Neural crest cell (in vitro differentiated cells): ENCODE measurements around the gene AFF2. TPM values are rescaled to one million over a fixed set of nuclear protein-coding genes. Genes with fewer than 3 reads are reported as not detected.

Experiments used
- DNase-seq: peaks from one replicate; pipeline ENCODE4 v3.0.0; 2021; ENCODE audit warnings: low read depth, mixed read lengths, low spot score
- H3K27ac Mint-ChIP-seq: one replicate; pipeline ENCODE4 v1.8.0; 2021; ENCODE audit warnings: mild to moderate bottlenecking, mixed read lengths; ENCODE audit not compliant: unreplicated experiment
- H3K27me3 Mint-ChIP-seq: 2 replicates; pipeline ENCODE4 v1.8.0; 2021; ENCODE audit warnings: low read depth, mild to moderate bottlenecking, mixed read lengths
- H3K36me3 Mint-ChIP-seq: 2 replicates; pipeline ENCODE4 v1.8.0; 2021; ENCODE audit warnings: low read depth, mild to moderate bottlenecking, mixed read lengths
- H3K4me1 Mint-ChIP-seq: 2 replicates; pipeline ENCODE4 v1.8.0; 2021; ENCODE audit warnings: mixed read lengths
- H3K4me3 Mint-ChIP-seq: one replicate; pipeline ENCODE4 v1.8.0; 2021; ENCODE audit warnings: mild to moderate bottlenecking, mixed read lengths
- H3K9me3 Mint-ChIP-seq: 2 replicates; pipeline ENCODE4 v1.8.0; 2021; ENCODE audit warnings: mixed read lengths
- CTCF ChIP-seq: fragments of 200-600 bp; sonication (generic); conservative IDR thresholded peaks from 2 replicates; pipeline ENCODE4 v1.5.0; 2021; ENCODE audit warnings: antibody characterized with exemption, mild to moderate bottlenecking
- total RNA-seq: library from RNA; stranded (reverse); gene quantifications from 2 replicates; pipeline ENCODE4 v1.2.1, GENCODE V29; 2021

The AFF2 gene
- total RNA-seq, 1 donor from 2014 or later, result 15.4 TPM

GRCh38 chrX:148813422-148813821, 313.0 kb downstream of the AFF2 start:
- peaks cover 3% of the 10 kb centered on the region for H3K36me3 Mint-ChIP-seq
- TF ChIP-seq CTCF, result no peak
- DNase-seq, result no peak
- H3K4me3 Mint-ChIP-seq, result no peak overlapping the region
- peaks cover 29% of the 10 kb centered on the region for H3K4me1 Mint-ChIP-seq
- peaks cover 6% of the 10 kb centered on the region for H3K9me3 Mint-ChIP-seq
- H3K27me3 Mint-ChIP-seq, result peaks cover 5% of the 10 kb centered on the region
- H3K27ac Mint-ChIP-seq, result no peak overlapping the region

- peaks cover 5% of the 10 kb centered on the region for H3K36me3 Mint-ChIP-seq
- no peak for DNase-seq
- H3K9me3 Mint-ChIP-seq, result peaks cover 8% of the 10 kb centered on the region
- peaks cover 24% of the 10 kb centered on the region for H3K4me1 Mint-ChIP-seq
- no peak overlapping the region for H3K4me3 Mint-ChIP-seq
- H3K27ac Mint-ChIP-seq, result no peak overlapping the region
- H3K27me3 Mint-ChIP-seq, result peaks cover 2% of the 10 kb centered on the region
- TF ChIP-seq CTCF, result no peak
These were observed 313.6 kb downstream of the AFF2 start for GRCh38 chrX:148813967-148814366.

- H3K27me3 Mint-ChIP-seq, result no peaks in the 10 kb centered on the region
These were observed 315.0 kb downstream of the AFF2 start for GRCh38 chrX:148815218-148815961.

GRCh38 chrX:148823986-148824385, 323.6 kb downstream of the AFF2 start:
- Mint-ChIP-seq H3K27ac (no peak overlapping the region), H3K36me3 (peaks cover 2% of the 10 kb centered on the region), H3K4me3 (no peak overlapping the region), H3K9me3 (peaks cover 6% of the 10 kb centered on the region), H3K4me1 (no peaks in the 10 kb centered on the region), H3K27me3 (no peaks in the 10 kb centered on the region)
- no peak for DNase-seq
- TF ChIP-seq CTCF, result no peak

More at GRCh38 chrX:148815218-148815961, 315.0 kb downstream of the AFF2 start:
- no peak for DNase-seq
- Mint-ChIP-seq H3K27ac (no peak overlapping the region), H3K9me3 (peaks cover 8% of the 10 kb centered on the region), H3K4me1 (peaks cover 13% of the 10 kb centered on the region), H3K36me3 (peaks cover 5% of the 10 kb centered on the region), H3K4me3 (no peak overlapping the region)
- no peak for TF ChIP-seq CTCF

GRCh38 chrX:148825696-148826095, 325.3 kb downstream of the AFF2 start:
- H3K4me3 Mint-ChIP-seq, result no peak overlapping the region
- no peak for DNase-seq
- no peak overlapping the region for H3K27ac Mint-ChIP-seq
- H3K4me1 Mint-ChIP-seq, result no peaks in the 10 kb centered on the region
- H3K36me3 Mint-ChIP-seq, result peaks cover 2% of the 10 kb centered on the region
- H3K27me3 Mint-ChIP-seq, result no peaks in the 10 kb centered on the region
- TF ChIP-seq CTCF, result no peak
- H3K9me3 Mint-ChIP-seq, result peaks cover 8% of the 10 kb centered on the region
